HCT116 (cell line): ENCODE results near the gene U2AF1L4.

Source experiments
- CBX3 ChIP-seq: IDR thresholded peaks from 2 replicates; pipeline ENCODE4 v1.6.1; 2012; ENCODE audit warnings: low read depth
- EZH2 ChIP-seq: fragments of 200-600 bp; sonication (generic); IDR thresholded peaks from 2 replicates; pipeline ENCODE4 v1.6.1; 2017; ENCODE audit warnings: antibody characterized with exemption, mixed run types
- EZH2phosphoT487 ChIP-seq: fragments of 200-600 bp; IDR thresholded peaks from 2 replicates; pipeline ENCODE4 v1.6.1; 2018; ENCODE audit warnings: antibody characterized with exemption, borderline replicate concordance
- POLR2A ChIP-seq: IDR thresholded peaks from 2 replicates; pipeline ENCODE4 v1.7.0; 2011; ENCODE audit warnings: borderline replicate concordance; ENCODE audit not compliant: insufficient read depth, insufficient read length; ENCODE audit errors: extremely low read depth
- POLR2AphosphoS5 ChIP-seq: IDR thresholded peaks from 2 replicates; pipeline ENCODE4 v1.6.1; 2011; ENCODE audit warnings: mild to moderate bottlenecking, low read depth, low read length, moderate library complexity
- SIN3A ChIP-seq: IDR thresholded peaks from 2 replicates; pipeline ENCODE4 v1.6.1; 2012; ENCODE audit warnings: low read depth
- YY1 ChIP-seq: IDR thresholded peaks from 2 replicates; pipeline ENCODE4 v1.6.1; 2011; ENCODE audit warnings: low read length, low read depth, moderate library complexity, mild to moderate bottlenecking; ENCODE audit not compliant: insufficient replicate concordance; ENCODE audit errors: extremely low read depth
- TF ChIP-seq, protein P1 (sequence below), 3 experiments: fragments of 200-600 bp in 1 of 3; sonication (generic) in 1 of 3; IDR thresholded peaks in 2 of 3; conservative IDR thresholded peaks in 1 of 3; 2 replicates each; pipeline ENCODE4 v1.5.1; 2012 to 2017; ENCODE audit warnings: low read depth in 2 of 3, low read length in 2 of 3, antibody characterized with exemption in 1 of 3, borderline replicate concordance in 1 of 3, control low read depth in 1 of 3, mild to moderate bottlenecking in 1 of 3, mixed read lengths in 1 of 3, mixed run types in 1 of 3, moderate library complexity in 1 of 3; ENCODE audit not compliant: insufficient read depth in 1 of 3
- TF ChIP-seq, protein P2 (sequence below): IDR thresholded peaks from 2 replicates; pipeline ENCODE4 v1.6.1; 2012
- TF ChIP-seq, protein P3 (sequence below): IDR thresholded peaks from 2 replicates; pipeline ENCODE4 v1.6.1; 2012

GRCh38 chr19:35776102-35776788, 31.0 kb upstream of the U2AF1L4 start:
- TF ChIP-seq, protein P1, sequence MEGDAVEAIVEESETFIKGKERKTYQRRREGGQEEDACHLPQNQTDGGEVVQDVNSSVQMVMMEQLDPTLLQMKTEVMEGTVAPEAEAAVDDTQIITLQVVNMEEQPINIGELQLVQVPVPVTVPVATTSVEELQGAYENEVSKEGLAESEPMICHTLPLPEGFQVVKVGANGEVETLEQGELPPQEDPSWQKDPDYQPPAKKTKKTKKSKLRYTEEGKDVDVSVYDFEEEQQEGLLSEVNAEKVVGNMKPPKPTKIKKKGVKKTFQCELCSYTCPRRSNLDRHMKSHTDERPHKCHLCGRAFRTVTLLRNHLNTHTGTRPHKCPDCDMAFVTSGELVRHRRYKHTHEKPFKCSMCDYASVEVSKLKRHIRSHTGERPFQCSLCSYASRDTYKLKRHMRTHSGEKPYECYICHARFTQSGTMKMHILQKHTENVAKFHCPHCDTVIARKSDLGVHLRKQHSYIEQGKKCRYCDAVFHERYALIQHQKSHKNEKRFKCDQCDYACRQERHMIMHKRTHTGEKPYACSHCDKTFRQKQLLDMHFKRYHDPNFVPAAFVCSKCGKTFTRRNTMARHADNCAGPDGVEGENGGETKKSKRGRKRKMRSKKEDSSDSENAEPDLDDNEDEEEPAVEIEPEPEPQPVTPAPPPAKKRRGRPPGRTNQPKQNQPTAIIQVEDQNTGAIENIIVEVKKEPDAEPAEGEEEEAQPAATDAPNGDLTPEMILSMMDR (IDR thresholded peaks at IDR 0.05 in 2 of 3, conservative IDR thresholded peaks at IDR 0.05 in 1 of 3; ENCODE audit: borderline replicate concordance in 1 of 3, insufficient read depth in 1 of 3, low read depth in 2 of 3, low read length in 2 of 3): no peak
- TF ChIP-seq POLR2AphosphoS5 (no peak), EZH2phosphoT487 (no peak), CBX3 (no peak), YY1 (no peak), POLR2A (no peak), SIN3A (no peak), EZH2 (no peak)
- TF ChIP-seq, protein P2, sequence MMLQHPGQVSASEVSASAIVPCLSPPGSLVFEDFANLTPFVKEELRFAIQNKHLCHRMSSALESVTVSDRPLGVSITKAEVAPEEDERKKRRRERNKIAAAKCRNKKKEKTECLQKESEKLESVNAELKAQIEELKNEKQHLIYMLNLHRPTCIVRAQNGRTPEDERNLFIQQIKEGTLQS: no peak
- TF ChIP-seq, protein P3, sequence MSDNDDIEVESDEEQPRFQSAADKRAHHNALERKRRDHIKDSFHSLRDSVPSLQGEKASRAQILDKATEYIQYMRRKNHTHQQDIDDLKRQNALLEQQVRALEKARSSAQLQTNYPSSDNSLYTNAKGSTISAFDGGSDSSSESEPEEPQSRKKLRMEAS: no peak
